HG03060 (cell line): Measurements from ENCODE around the gene FANCC.

Experiments used
- ATAC-seq: cut with Tn5 transposase; IDR thresholded peaks from one replicate; pipeline ENCODE4 v1.9.1; 2021; ENCODE audit warnings: low read depth, moderate number of reproducible peaks; ENCODE audit not compliant: unreplicated experiment

FANCC gene

GRCh38 chr9:95077766-95078370, 239.6 kb downstream of the FANCC start:
- no peak for ATAC-seq

- no peak for ATAC-seq
These were observed 240.3 kb downstream of the FANCC start for GRCh38 chr9:95077053-95077765.

GRCh38 chr9:95076696-95077052, 240.8 kb downstream of the FANCC start:
- ATAC-seq: no peak

- no peak for ATAC-seq
These were observed 241.8 kb downstream of the FANCC start for GRCh38 chr9:95075700-95076099.

GRCh38 chr9:95074632-95075031, 242.9 kb downstream of the FANCC start:
- ATAC-seq: no peak

GRCh38 chr9:95073918-95074317, 243.6 kb downstream of the FANCC start:
- no peak for ATAC-seq

GRCh38 chr9:95073042-95073607, 244.4 kb downstream of the FANCC start:
- no peak for ATAC-seq

GRCh38 chr9:95071925-95072324, 245.6 kb downstream of the FANCC start:
- no peak for ATAC-seq

GRCh38 chr9:95071450-95071849, 246.1 kb downstream of the FANCC start:
- no peak for ATAC-seq

GRCh38 chr9:95070549-95071021, 246.9 kb downstream of the FANCC start:
- ATAC-seq: no peak

- ATAC-seq: no peak
These were observed 249.6 kb downstream of the FANCC start for GRCh38 chr9:95067897-95068296.

- no peak for ATAC-seq
These were observed 250.5 kb downstream of the FANCC start for GRCh38 chr9:95067057-95067456.

GRCh38 chr9:95065224-95065623, 252.3 kb downstream of the FANCC start:
- no peak for ATAC-seq

- ATAC-seq: no peak
These were observed 254.2 kb downstream of the FANCC start for GRCh38 chr9:95063300-95063699.

- no peak for ATAC-seq
These were observed 254.9 kb downstream of the FANCC start for GRCh38 chr9:95062596-95063065.

- ATAC-seq: no peak
These were observed 255.5 kb downstream of the FANCC start for GRCh38 chr9:95061916-95062595.

- no peak for ATAC-seq
These were observed 256.6 kb downstream of the FANCC start for GRCh38 chr9:95060916-95061315.

- no peak for ATAC-seq
These were observed 257.3 kb downstream of the FANCC start for GRCh38 chr9:95060234-95060633.

- ATAC-seq: no peak
These were observed 258.6 kb downstream of the FANCC start for GRCh38 chr9:95058795-95059386.

GRCh38 chr9:95058121-95058785, 259.3 kb downstream of the FANCC start:
- no peak for ATAC-seq
